ENCODE results near the gene AMY2A. TPM values are rescaled to one million over a fixed set of nuclear protein-coding genes. Genes with fewer than 3 reads are reported as not detected.
"Not testable (repeated sequence)": the region's sequence is repeated elsewhere in the genome, so short reads cannot be mapped to it uniquely, and the experiment has no call there.

Gene AMY2A
- total and polyA plus RNA-seq, 9 of the 15 experiments (the other 6 are each of a cell fraction or from before 2014, with no cell fraction given), result 0.33 TPM; not detected in 8

GRCh38 chr1:103641194-103641593 lies 24.0 kb downstream of the AMY2A start:
- H3K79me2 ChIP-seq (ENCODE audit: control insufficient read depth, insufficient read depth, low read length); H3K4me2 ChIP-seq (ENCODE audit: insufficient read depth, low read length); H2AFZ ChIP-seq (ENCODE audit: low read depth, low read length); DNase-seq (ENCODE audit: extremely low read depth in 1 of 4, low spot score in 3 of 4); H4K20me1 ChIP-seq (replicated peaks; ENCODE audit: control insufficient read depth, insufficient read depth, low read length); H3K36me3 ChIP-seq (ENCODE audit: control insufficient read depth, insufficient read depth, low read length); H3K4me3 ChIP-seq; H3K9me1 ChIP-seq (ENCODE audit: control insufficient read depth, insufficient read depth, low read length); POLR2A ChIA-PET; H3K9me3 ChIP-seq (replicated peaks; ENCODE audit: control insufficient read depth, insufficient read depth, low read depth, low read length); H3K4me1 ChIP-seq (replicated peaks in 1 of 2; ENCODE audit: control insufficient read depth in 2 of 2, insufficient read depth in 2 of 2, low read length in 2 of 2); in situ Hi-C loops (cut with MboI); H3K9ac ChIP-seq (ENCODE audit: insufficient read depth in 1 of 2, low read depth in 2 of 2, low read length in 2 of 2); ATAC-seq; intact Hi-C loops (cut with micrococcal nuclease); CTCF ChIA-PET (ENCODE audit: low intra/inter-chr PET ratio); H3K27me3 ChIP-seq (ENCODE audit: control insufficient read depth in 2 of 2, insufficient read depth in 2 of 2, low read length in 2 of 2); FAIRE-seq; H3K27ac ChIP-seq (ENCODE audit: extremely low read depth, low read depth, low read length); BruUV-seq (replicated peaks): not testable (repeated sequence)
- WGBS (ENCODE audit: insufficient coverage, low coverage, missing lambda C conversion rate), result no CpG with 5 or more reads among the region's 3 CpGs

- H2AFZ ChIP-seq (ENCODE audit: low read depth, low read length); H3K79me2 ChIP-seq (ENCODE audit: control insufficient read depth, insufficient read depth, low read length); H3K27me3 ChIP-seq (ENCODE audit: control insufficient read depth in 2 of 2, insufficient read depth in 2 of 2, low read length in 2 of 2); FAIRE-seq; H3K27ac ChIP-seq (ENCODE audit: extremely low read depth, low read depth, low read length); ATAC-seq; BruUV-seq (replicated peaks); in situ Hi-C loops (cut with MboI); CTCF ChIA-PET (ENCODE audit: low intra/inter-chr PET ratio); intact Hi-C loops (cut with micrococcal nuclease); H3K9ac ChIP-seq (ENCODE audit: insufficient read depth in 1 of 2, low read depth in 2 of 2, low read length in 2 of 2); H3K9me3 ChIP-seq (replicated peaks; ENCODE audit: control insufficient read depth, insufficient read depth, low read depth, low read length); H3K9me1 ChIP-seq (ENCODE audit: control insufficient read depth, insufficient read depth, low read length); H4K20me1 ChIP-seq (replicated peaks; ENCODE audit: control insufficient read depth, insufficient read depth, low read length); DNase-seq (ENCODE audit: extremely low read depth in 1 of 4, low spot score in 3 of 4); POLR2A ChIA-PET; H3K4me2 ChIP-seq (ENCODE audit: insufficient read depth, low read length); H3K36me3 ChIP-seq (ENCODE audit: control insufficient read depth, insufficient read depth, low read length); H3K4me1 ChIP-seq (replicated peaks in 1 of 2; ENCODE audit: control insufficient read depth in 2 of 2, insufficient read depth in 2 of 2, low read length in 2 of 2); H3K4me3 ChIP-seq: not testable (repeated sequence)
- WGBS (ENCODE audit: insufficient coverage, low coverage, missing lambda C conversion rate), result no CpG with 5 or more reads among the region's 3 CpGs
Measured at GRCh38 chr1:103643908-103644307, 26.7 kb downstream of the AMY2A start.

GRCh38 chr1:103650305-103650704 lies 33.1 kb downstream of the AMY2A start:
- H3K9me3 ChIP-seq (replicated peaks; ENCODE audit: control insufficient read depth, insufficient read depth, low read depth, low read length); POLR2A ChIA-PET; intact Hi-C loops (cut with micrococcal nuclease); FAIRE-seq; CTCF ChIA-PET (ENCODE audit: low intra/inter-chr PET ratio); H3K27ac ChIP-seq (ENCODE audit: extremely low read depth, low read depth, low read length); H3K4me2 ChIP-seq (ENCODE audit: insufficient read depth, low read length); H3K36me3 ChIP-seq (ENCODE audit: control insufficient read depth, insufficient read depth, low read length); H3K9ac ChIP-seq (ENCODE audit: insufficient read depth in 1 of 2, low read depth in 2 of 2, low read length in 2 of 2); H3K79me2 ChIP-seq (ENCODE audit: control insufficient read depth, insufficient read depth, low read length); H4K20me1 ChIP-seq (replicated peaks; ENCODE audit: control insufficient read depth, insufficient read depth, low read length); H3K9me1 ChIP-seq (ENCODE audit: control insufficient read depth, insufficient read depth, low read length); ATAC-seq; DNase-seq (ENCODE audit: extremely low read depth in 1 of 4, low spot score in 3 of 4); H3K27me3 ChIP-seq (ENCODE audit: control insufficient read depth in 2 of 2, insufficient read depth in 2 of 2, low read length in 2 of 2); H3K4me3 ChIP-seq; BruUV-seq (replicated peaks); H2AFZ ChIP-seq (ENCODE audit: low read depth, low read length); H3K4me1 ChIP-seq (replicated peaks in 1 of 2; ENCODE audit: control insufficient read depth in 2 of 2, insufficient read depth in 2 of 2, low read length in 2 of 2); in situ Hi-C loops (cut with MboI): not testable (repeated sequence)
- no CpG with 5 or more reads among the region's 3 CpGs for WGBS (ENCODE audit: insufficient coverage, low coverage, missing lambda C conversion rate)

- H3K36me3 ChIP-seq (ENCODE audit: control insufficient read depth, insufficient read depth, low read length); BruUV-seq (replicated peaks); H2AFZ ChIP-seq (ENCODE audit: low read depth, low read length); ATAC-seq; intact Hi-C loops (cut with micrococcal nuclease); POLR2A ChIA-PET; H3K9me1 ChIP-seq (ENCODE audit: control insufficient read depth, insufficient read depth, low read length); in situ Hi-C loops (cut with MboI); H4K20me1 ChIP-seq (replicated peaks; ENCODE audit: control insufficient read depth, insufficient read depth, low read length); H3K27me3 ChIP-seq (ENCODE audit: control insufficient read depth in 2 of 2, insufficient read depth in 2 of 2, low read length in 2 of 2); CTCF ChIA-PET (ENCODE audit: low intra/inter-chr PET ratio); FAIRE-seq; H3K4me3 ChIP-seq; H3K79me2 ChIP-seq (ENCODE audit: control insufficient read depth, insufficient read depth, low read length); H3K27ac ChIP-seq (ENCODE audit: extremely low read depth, low read depth, low read length); H3K9ac ChIP-seq (ENCODE audit: insufficient read depth in 1 of 2, low read depth in 2 of 2, low read length in 2 of 2); H3K4me2 ChIP-seq (ENCODE audit: insufficient read depth, low read length); H3K9me3 ChIP-seq (replicated peaks; ENCODE audit: control insufficient read depth, insufficient read depth, low read depth, low read length); H3K4me1 ChIP-seq (replicated peaks in 1 of 2; ENCODE audit: control insufficient read depth in 2 of 2, insufficient read depth in 2 of 2, low read length in 2 of 2); DNase-seq (ENCODE audit: extremely low read depth in 1 of 4, low spot score in 3 of 4): not testable (repeated sequence)
- WGBS (ENCODE audit: insufficient coverage, low coverage, missing lambda C conversion rate), result no CpG with 5 or more reads among the region's 4 CpGs
Measured at GRCh38 chr1:103650889-103651288, 33.7 kb downstream of the AMY2A start.

All from K562 (cell line).